HL-60 (cell line): ENCODE data around the gene HRCT1.

Source experiments
- GABPA ChIP-seq: IDR thresholded peaks from 2 replicates; pipeline ENCODE4 v1.6.1; 2012; ENCODE audit warnings: low read depth
- POLR2AphosphoS5 ChIP-seq: IDR thresholded peaks from 2 replicates; pipeline ENCODE4 v1.6.1; 2012; ENCODE audit warnings: low read depth
- TF ChIP-seq, protein P1 (sequence below): IDR thresholded peaks from one replicate; pipeline ENCODE4 v1.5.1; 2011; ENCODE audit warnings: low read length, control low read depth, inconsistent platforms; ENCODE audit not compliant: insufficient read depth
- TF ChIP-seq, protein P2 (sequence below): IDR thresholded peaks from 2 replicates; pipeline ENCODE4 v1.6.1; 2012; ENCODE audit warnings: low read depth; ENCODE audit not compliant: insufficient replicate concordance

DNA sequence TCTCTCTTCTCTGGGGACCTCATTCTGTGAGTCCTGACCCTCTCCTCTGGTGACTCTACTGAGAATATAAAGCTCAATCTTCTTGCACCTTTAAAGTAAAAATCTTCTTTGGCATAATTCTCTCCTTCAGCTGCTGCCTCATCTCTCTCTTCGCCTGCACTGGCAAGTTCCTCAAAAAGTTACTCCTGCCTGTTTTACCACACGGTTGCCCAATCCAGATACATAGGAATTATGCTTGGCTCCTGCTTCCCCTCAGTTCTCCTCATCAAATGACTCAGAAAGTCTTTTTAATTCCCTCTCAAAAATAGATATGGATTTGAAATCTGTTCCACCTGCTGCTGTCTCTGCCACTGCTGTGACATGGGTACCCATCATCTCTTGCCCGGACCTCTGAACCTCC lies 14.4 kb upstream of the HRCT1 start:
- TF ChIP-seq, protein P1, sequence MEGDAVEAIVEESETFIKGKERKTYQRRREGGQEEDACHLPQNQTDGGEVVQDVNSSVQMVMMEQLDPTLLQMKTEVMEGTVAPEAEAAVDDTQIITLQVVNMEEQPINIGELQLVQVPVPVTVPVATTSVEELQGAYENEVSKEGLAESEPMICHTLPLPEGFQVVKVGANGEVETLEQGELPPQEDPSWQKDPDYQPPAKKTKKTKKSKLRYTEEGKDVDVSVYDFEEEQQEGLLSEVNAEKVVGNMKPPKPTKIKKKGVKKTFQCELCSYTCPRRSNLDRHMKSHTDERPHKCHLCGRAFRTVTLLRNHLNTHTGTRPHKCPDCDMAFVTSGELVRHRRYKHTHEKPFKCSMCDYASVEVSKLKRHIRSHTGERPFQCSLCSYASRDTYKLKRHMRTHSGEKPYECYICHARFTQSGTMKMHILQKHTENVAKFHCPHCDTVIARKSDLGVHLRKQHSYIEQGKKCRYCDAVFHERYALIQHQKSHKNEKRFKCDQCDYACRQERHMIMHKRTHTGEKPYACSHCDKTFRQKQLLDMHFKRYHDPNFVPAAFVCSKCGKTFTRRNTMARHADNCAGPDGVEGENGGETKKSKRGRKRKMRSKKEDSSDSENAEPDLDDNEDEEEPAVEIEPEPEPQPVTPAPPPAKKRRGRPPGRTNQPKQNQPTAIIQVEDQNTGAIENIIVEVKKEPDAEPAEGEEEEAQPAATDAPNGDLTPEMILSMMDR = no peak
- TF ChIP-seq POLR2AphosphoS5 = no peak
- TF ChIP-seq, protein P2, sequence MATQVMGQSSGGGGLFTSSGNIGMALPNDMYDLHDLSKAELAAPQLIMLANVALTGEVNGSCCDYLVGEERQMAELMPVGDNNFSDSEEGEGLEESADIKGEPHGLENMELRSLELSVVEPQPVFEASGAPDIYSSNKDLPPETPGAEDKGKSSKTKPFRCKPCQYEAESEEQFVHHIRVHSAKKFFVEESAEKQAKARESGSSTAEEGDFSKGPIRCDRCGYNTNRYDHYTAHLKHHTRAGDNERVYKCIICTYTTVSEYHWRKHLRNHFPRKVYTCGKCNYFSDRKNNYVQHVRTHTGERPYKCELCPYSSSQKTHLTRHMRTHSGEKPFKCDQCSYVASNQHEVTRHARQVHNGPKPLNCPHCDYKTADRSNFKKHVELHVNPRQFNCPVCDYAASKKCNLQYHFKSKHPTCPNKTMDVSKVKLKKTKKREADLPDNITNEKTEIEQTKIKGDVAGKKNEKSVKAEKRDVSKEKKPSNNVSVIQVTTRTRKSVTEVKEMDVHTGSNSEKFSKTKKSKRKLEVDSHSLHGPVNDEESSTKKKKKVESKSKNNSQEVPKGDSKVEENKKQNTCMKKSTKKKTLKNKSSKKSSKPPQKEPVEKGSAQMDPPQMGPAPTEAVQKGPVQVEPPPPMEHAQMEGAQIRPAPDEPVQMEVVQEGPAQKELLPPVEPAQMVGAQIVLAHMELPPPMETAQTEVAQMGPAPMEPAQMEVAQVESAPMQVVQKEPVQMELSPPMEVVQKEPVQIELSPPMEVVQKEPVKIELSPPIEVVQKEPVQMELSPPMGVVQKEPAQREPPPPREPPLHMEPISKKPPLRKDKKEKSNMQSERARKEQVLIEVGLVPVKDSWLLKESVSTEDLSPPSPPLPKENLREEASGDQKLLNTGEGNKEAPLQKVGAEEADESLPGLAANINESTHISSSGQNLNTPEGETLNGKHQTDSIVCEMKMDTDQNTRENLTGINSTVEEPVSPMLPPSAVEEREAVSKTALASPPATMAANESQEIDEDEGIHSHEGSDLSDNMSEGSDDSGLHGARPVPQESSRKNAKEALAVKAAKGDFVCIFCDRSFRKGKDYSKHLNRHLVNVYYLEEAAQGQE = no peak
- no peak for TF ChIP-seq GABPA
